GM10248 (cell line): ENCODE results near the gene NLRP1.

Experiments
- CTCF ChIA-PET: fragments of 300-600 bp; sonication (Branson Sonifier 250); formaldehyde crosslinking; extraction: SDS; loops from one replicate; lab custom pipeline; 2021; ENCODE audit warnings: antibody characterized with exemption; lab: Yijun Ruan, JAX
- POLR2A ChIA-PET: fragments of 350-650 bp; sonication (Branson Sonifier 250); formaldehyde crosslinking; extraction: SDS; loops from one replicate; lab custom pipeline; 2020; ENCODE audit warnings: antibody characterized with exemption; lab: Yijun Ruan, JAX
- DNase-seq: peaks from one replicate; pipeline ENCODE4 v3.0.0; 2012; ENCODE audit errors: extremely low spot score
- TF ChIP-seq, protein P1 (sequence below): IDR thresholded peaks from 2 replicates; pipeline ENCODE4 v1.5.1; 2012; ENCODE audit warnings: mild to moderate bottlenecking, low read depth; ENCODE audit errors: extremely low read depth, missing control alignments, control extremely low read depth

Gene NLRP1

DNA sequence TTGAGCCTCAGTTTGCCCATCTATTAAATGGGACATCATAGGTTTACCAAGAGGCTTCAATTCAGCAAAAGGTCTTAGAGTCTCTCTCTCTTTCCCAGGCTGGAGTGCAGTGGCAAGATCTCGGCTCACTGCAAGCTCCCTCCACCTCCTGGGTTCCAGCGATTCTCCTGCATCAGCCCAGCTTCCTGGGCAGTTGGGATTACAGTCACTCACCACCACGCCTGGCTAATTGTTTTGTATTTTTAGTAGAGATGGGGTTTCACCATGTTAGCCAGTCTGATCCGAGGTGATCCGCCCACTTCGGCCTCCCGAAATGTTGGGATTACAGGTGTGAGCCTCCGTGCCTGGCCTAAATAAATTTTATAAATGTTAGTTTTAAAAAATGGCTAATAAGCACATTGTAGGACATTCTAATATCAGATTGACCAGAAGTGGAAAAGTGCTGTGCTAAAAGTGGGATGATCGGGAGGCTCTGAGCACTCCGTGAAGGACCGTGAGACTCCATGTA lies 1.0 kb upstream of the NLRP1 start:
- DNase-seq = no peak
- ChIA-PET CTCF (interaction anchor here (0.6 to 1.6 kb wide), 5 partner anchors 12 to 832 kb away, joined by 3 to 4 read pairs (median 3); no protein-coding TSS in a partner anchor), POLR2A (no interaction called here)

DNA sequence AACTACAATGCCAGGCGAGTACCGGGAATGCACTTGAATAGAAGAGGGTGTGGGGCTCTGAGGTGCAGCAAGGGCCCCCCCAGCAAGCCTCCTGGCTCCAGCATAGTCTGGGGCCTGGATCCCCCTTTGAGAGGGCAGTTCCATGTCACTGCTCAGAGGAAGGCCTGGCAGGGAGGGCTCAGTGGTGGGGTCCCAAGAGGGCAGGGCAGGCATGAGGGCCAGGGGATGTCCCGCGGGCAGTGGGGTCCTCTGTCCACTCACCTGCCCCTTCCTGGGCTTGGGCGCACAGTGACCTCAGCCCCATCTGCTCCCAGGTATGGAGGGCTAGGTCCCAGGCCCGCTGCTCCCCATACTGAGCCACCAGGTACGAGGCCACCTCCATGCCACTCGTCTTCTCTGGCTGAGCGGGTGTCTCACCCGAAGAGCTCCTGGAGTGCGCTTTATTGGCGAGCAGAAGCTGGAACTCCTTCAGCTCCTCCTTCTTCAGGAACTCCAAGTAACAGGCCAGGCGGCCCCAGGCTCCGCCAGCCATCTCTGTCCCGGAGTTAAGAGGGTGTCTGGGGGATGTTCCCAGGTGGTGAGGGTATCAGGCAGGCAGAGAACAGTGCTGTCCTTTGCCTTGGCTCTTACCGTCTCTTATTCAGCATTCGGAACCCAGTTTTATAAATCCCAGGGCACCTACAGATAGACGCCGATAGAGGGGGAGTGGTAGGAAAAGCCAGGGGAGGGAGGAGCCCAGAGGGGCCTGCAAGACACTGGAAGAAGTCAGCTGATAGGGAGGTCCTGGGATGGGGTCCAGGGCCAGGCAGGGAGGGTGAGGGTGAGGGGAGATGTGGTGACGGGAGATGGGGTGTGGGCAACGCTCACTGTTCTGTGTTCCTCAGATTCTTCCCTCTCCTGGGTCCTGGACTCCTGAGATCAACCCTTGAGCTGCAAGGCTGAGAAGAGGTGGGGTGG lies 605 bp downstream of the NLRP1 start:
- ChIA-PET CTCF (interaction anchor here (0.7 to 4.1 kb wide), 4 partner anchors 9 to 856 kb away, joined by 3 to 26 read pairs (median 3); no protein-coding TSS in a partner anchor), POLR2A (no interaction called here)
- TF ChIP-seq, protein P1, sequence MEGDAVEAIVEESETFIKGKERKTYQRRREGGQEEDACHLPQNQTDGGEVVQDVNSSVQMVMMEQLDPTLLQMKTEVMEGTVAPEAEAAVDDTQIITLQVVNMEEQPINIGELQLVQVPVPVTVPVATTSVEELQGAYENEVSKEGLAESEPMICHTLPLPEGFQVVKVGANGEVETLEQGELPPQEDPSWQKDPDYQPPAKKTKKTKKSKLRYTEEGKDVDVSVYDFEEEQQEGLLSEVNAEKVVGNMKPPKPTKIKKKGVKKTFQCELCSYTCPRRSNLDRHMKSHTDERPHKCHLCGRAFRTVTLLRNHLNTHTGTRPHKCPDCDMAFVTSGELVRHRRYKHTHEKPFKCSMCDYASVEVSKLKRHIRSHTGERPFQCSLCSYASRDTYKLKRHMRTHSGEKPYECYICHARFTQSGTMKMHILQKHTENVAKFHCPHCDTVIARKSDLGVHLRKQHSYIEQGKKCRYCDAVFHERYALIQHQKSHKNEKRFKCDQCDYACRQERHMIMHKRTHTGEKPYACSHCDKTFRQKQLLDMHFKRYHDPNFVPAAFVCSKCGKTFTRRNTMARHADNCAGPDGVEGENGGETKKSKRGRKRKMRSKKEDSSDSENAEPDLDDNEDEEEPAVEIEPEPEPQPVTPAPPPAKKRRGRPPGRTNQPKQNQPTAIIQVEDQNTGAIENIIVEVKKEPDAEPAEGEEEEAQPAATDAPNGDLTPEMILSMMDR = no peak
- DNase-seq = no peak

More for the DNA sequence above, 1.0 kb upstream of the NLRP1 start:
- TF ChIP-seq, protein P1 = no peak

DNA sequence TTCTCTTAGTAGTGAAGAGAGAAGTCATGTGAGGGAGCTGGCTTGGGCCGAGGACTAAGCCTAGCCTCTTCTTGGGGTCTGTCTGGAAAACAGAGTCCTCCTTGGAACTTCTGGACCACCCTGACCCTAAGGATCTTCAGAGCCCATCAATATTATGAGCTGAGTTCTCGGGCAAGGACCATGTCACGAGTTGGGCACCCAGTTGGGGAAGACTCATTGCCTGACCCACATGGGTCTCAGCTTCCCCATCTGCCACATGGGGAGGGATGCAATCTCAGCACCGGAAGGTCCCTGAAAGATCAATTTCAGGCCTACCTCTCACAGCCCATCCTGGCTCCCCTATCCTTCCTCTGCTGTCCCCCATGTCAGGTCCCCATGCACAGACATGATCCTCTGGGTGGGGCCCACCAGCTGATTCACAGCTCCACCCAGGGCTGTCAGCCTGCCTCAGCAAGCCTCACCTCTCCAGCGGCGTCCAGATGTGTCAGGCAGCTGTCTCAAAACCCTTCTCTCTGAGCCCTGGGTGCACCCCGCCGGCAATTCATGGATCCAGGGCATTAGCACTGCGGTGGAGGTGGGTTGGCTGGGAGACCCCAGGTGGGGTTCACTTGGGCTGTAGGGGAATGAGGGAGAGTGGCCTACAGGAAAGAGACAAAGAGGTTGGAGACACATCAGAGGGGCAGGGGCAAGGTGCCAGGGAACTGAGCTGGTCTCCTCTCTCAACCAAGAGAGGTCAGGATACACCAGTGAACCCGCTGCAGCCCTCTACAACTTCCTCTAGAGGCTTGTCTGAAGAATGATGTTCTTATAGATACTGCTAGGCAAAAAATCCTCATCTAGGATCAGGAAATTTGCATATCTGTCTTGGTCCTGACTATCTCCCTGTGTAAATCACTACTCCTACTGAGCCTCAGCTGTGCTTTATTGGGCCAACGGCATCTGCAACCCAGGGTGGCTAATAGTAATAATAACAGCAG lies 1.8 kb downstream of the NLRP1 start:
- ChIA-PET POLR2A (no interaction called here), CTCF (interaction anchor here (1.0 to 4.1 kb wide), 3 partner anchors 10 to 854 kb away, joined by 3 to 26 read pairs (median 3); no protein-coding TSS in a partner anchor)
- DNase-seq = no peak
- TF ChIP-seq, protein P1 = no peak

DNA sequence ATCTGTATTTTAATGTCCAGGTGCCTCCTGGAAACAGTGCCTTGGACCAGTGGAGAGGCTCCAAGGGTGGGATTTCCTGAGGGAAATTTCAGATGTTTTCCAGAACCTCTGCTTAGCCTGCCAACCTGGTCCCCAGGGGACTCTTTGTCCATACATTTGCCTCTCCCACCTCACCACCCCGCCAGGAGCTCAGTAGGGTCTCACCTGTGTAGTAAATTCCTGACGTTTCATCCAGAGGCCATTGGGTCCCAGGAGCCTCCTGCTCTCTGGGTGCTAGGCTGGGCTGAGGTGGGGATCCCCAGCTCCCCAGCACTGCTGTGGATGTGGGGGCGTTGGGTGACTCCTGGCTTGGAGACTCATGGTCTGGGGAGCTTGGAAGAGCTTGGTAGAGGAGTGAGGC lies 2.7 kb downstream of the NLRP1 start:
- ChIA-PET CTCF (interaction anchor here (1.3 to 4.1 kb wide), 2 partner anchors 11 to 855 kb away, joined by 3 to 26 read pairs; no protein-coding TSS in a partner anchor), POLR2A (no interaction called here)
- TF ChIP-seq, protein P1 = no peak
- no peak for DNase-seq

DNA sequence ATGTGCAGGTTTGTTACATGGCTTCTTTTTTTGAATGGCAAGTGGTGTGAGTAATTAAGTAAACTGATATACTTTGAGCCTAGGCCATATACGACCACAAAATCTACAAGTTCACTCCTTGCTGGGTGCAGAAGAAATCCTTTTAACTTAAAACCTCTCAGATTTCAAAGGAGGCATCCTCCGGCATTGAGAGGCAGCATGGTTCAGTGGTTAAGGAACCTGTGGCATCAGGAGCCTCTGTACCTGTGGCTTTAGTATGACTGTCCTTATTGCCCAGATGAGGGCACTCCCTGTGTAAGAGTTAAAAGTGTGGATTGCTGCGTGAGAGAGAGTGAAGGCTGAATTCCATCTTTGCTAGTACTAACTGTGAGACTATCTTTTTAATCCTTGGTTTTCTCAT lies 3.3 kb downstream of the NLRP1 start:
- TF ChIP-seq, protein P1 = no peak
- DNase-seq = no peak
- CTCF ChIA-PET = interaction anchor here (4.1 kb wide), 1 partner anchor 12 kb away, joined by 26 read pairs; no protein-coding TSS in a partner anchor
- POLR2A ChIA-PET = no interaction called here
